Urinary bladder (tissue), 4 donors: ENCODE measurements around the gene PRR5. TPM values are rescaled to one million over a fixed set of nuclear protein-coding genes. Genes with fewer than 3 reads are reported as not detected.

Experiments used
- DNase-seq: peaks from one replicate; pipeline ENCODE4 v3.0.0-alpha.2; 2015; ENCODE audit errors: extremely low spot score
- H3K27ac ChIP-seq: one replicate; pipeline ENCODE4 v1.5.1; 2013; ENCODE audit warnings: low read depth, mild to moderate bottlenecking, moderate library complexity
- H3K36me3 ChIP-seq: one replicate; pipeline ENCODE4 v1.6.1; 2013; ENCODE audit warnings: mild to moderate bottlenecking, moderate library complexity; ENCODE audit not compliant: insufficient read depth
- H3K4me1 ChIP-seq: one replicate; pipeline ENCODE4 v1.6.1; 2013; ENCODE audit warnings: mild to moderate bottlenecking, moderate library complexity; ENCODE audit not compliant: insufficient read depth
- H3K4me3 ChIP-seq: one replicate; pipeline ENCODE4 v1.5.1; 2013; ENCODE audit warnings: low read depth, low read length
- WGBS: extraction: QIAGEN DNeasy Blood & Tissue Kit; methylation state at CpG from one replicate; pipeline ENCODE4 v1.1.7; 2013; 5-methylcytosine and 5-hydroxymethylcytosine counted together
- polyA plus RNA-seq: library from polyadenylated mRNA; stranded (reverse); fragments of 200-250 nt; gene quantifications from one replicate; pipeline ENCODE4 v1.2.3, GENCODE V29; 2013
- total RNA-seq: library from RNA; depleted of rRNA; stranded (reverse); fragments of >200 nt; gene quantifications from one replicate; pipeline ENCODE4 v1.2.3, GENCODE V29; 2014
- donor health status: healthy with polysubstance abuse.
- donor health status: healthy.

PRR5 gene
- total and polyA plus RNA-seq, 2 donors = 13.9 to 28.1 TPM

DNA sequence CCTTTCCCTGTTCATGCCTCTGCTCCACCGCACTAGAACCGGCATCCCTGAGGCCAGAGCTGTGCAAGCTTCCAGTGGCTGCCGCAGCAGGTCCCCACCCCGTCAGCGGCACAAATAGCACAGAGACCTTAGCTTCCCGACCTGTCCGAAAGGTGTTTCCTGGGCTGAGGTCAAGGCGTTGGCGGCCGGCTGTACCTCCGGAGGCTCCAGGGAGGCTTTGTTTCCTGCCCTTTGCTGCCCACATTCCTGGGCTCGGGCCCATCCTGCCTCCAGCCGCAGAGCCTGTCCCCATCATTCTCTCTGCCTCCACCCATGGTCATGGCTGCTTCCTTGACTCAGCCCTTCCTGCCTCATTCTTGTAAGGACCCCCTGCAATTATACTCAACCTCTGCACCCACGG is 81.6 kb downstream of the PRR5 start:
- Histone ChIP-seq H3K27ac (no peak overlapping the region), H3K4me3 (no peak overlapping the region), H3K36me3 (no peaks in the 10 kb centered on the region), H3K4me1 (no peaks in the 10 kb centered on the region)
- WGBS = 56% methylated on average over 14 of the region's 14 CpGs
- DNase-seq = no peak

DNA sequence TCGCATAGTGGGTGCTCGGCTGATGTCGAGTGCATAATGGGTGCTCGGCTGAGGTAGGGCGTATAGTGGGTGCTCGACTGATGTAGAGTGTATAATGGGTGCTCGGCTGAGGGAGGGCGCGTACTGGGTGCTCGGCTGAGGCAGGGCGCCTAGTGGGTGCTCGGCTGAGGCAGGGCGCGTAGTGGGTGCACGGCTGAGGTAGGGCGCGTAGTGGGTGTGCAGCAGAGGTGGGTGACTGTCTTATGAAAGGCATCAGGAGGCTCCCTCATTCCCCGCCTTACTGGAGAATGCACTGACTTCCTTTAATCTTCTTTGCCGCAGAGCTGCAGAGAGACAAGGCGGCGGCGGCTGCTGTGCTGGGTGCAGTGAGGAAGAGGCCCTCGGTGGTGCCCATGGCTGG is 84.1 kb downstream of the PRR5 start:
- no peaks in the 10 kb centered on the region for H3K4me1 ChIP-seq
- 91% methylated on average over 23 of the region's 23 CpGs for WGBS
- no peak overlapping the region for H3K27ac ChIP-seq
- H3K4me3 ChIP-seq = no peak overlapping the region
- no peak for DNase-seq
- H3K36me3 ChIP-seq = no peaks in the 10 kb centered on the region

DNA sequence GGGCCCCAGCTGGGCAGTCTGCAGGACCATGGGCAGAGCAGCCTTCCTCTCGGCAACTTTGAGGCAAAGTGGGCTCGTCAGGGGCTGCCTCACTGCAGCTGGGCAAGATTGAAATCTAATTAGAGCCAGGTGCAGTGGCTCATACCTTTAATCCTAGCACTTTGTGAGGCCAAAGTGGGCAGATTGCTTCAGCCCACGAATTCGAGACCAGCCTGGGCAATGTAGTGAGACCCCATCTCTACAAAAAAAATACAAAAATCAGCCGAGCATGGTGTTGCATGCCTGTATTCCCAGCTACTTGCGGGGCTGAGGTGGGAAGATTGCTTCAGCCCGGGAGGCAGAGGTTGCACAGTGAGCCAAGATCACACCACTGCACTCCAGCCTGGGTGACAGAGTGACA is 84.6 kb downstream of the PRR5 start:
- no peaks in the 10 kb centered on the region for H3K4me1 ChIP-seq
- H3K4me3 ChIP-seq = no peak overlapping the region
- H3K36me3 ChIP-seq = no peaks in the 10 kb centered on the region
- DNase-seq = no peak
- WGBS = 83% methylated on average over 7 of the region's 7 CpGs
- no peak overlapping the region for H3K27ac ChIP-seq

Other genes starting within 250 kb of the PRR5 start
- 17.0 TPM for gene RTL6, start 204.0 kb upstream of the PRR5 start, total RNA-seq
- 31.6 TPM for gene RTL6, start 204.0 kb upstream of the PRR5 start, polyA plus RNA-seq
- gene ARHGAP8, start 50.4 kb downstream of the PRR5 start, total RNA-seq = 2.4 TPM
- gene ARHGAP8, start 50.4 kb downstream of the PRR5 start, polyA plus RNA-seq = 1.6 TPM